Stimulated activated naive CD4-positive, alpha-beta T cell (primary cell): ENCODE results near the gene STPG4.
"Not testable (repeated sequence)": the region's sequence is repeated elsewhere in the genome, so short reads cannot be mapped to it uniquely, and the experiment has no call there.

Experiments used
- DNase-seq, 6 experiments: peaks; one replicate each; lab custom pipeline; 2025; lab: John Stamatoyannopoulos, UW

The STPG4 gene

DNA sequence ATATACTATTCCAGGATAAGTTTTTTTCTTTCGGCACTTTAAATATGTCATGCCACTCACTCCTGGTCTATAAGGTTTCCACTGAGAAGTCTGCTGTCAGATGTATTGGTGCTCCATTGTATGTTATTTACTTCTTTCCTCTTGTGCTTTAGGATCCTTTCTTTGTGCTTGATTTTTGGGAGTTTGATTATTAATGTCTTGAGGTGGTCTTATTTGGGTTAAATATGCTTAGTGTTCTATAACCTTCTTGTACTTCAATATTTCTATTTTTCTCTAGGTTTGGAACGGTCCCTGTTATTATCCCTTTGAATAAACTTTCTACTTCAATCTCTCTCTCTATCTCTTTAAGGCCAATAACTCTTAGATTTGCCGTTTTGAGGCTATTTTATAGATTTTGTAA lies 28.3 kb downstream of the STPG4 start:
- no peak for DNase-seq

- not testable (repeated sequence) for DNase-seq
These were observed 30.4 kb downstream of the STPG4 start for GRCh38 chr2:47124740-47125139.

- not testable (repeated sequence) for DNase-seq
These were observed 34.7 kb downstream of the STPG4 start for GRCh38 chr2:47120424-47120823.

DNA sequence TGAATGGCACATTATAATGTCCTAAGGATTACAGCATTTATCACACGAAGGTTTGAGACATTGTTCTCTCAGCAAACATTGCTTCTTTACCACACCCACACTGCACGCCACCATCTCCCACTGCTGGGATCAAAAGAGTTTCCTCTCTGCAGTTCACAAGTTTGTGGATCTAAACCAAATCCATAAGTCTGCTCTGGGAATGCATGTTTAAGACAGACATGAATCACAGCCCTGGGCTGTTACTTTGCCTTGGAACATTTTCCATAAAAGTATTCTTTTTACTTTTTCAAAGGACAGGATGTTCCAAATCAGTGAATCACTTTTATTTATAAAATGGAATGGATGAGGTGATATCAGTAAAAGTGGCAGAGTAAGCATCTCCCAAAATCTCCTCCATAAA lies 36.1 kb downstream of the STPG4 start:
- no peak for DNase-seq

- no peak for DNase-seq
These were observed 36.5 kb downstream of the STPG4 start for GRCh38 chr2:47118581-47118980.

DNA sequence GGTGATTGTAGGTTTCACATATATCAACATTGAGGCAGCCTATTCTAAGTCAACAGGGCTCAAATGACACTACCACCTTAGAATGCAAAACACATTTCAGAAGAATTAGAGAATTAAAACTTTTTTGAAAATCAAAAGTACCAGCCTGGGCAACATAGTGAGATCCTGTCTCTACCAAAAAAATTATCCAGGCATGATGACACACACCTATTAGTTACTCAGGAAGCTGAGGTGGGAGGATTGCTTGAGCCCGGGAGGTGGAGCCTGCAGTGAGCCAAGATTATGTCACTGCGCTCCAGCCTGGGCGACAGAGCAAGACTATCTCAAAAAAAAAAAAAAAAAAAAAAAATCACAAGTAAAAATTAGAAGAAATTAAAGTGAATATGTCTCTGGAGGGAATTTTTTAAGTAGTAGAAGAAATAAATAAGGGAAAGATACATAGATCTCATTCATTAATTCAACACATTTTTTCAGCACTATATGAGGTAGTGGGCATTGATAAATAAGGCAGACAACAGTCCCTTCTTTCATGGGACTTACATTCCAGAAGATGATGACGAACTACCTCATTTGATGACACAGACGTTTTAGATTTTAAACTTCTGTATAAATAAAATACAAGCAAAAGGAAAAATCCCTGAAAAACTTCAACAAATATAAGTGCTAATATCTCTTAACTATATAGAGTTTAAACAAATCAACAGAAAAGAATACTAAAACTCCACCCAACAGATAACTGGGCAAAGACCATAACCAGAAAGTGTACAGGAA lies 42.3 kb downstream of the STPG4 start:
- no peak for DNase-seq

- DNase-seq: no peak
These were observed 45.4 kb downstream of the STPG4 start for GRCh38 chr2:47109680-47110079.

- DNase-seq: no peak
These were observed 46.1 kb downstream of the STPG4 start for GRCh38 chr2:47109007-47109375.

GRCh38 chr2:47108267-47109006 lies 46.7 kb downstream of the STPG4 start:
- not testable (repeated sequence) for DNase-seq

GRCh38 chr2:47107201-47107600 lies 47.9 kb downstream of the STPG4 start:
- not testable (repeated sequence) for DNase-seq

DNA sequence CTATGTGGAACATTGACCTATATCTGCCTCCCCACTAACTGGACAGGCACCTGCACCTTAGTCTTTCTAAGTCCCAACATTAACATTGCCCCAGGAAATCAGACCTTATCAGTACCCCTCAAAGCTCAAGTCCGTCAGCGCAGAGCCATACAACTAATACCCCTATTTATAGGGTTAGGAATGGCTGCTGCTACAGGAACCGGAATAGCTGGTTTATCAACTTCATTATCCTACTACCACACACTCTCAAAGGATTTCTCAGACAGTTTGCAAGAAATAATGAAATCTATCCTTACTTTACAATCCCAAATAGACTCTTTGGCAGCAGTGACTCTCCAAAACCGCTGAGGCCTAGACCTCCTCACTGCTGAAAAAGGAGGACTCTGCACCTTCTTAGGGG lies 48.9 kb downstream of the STPG4 start:
- not testable (repeated sequence) for DNase-seq

DNA sequence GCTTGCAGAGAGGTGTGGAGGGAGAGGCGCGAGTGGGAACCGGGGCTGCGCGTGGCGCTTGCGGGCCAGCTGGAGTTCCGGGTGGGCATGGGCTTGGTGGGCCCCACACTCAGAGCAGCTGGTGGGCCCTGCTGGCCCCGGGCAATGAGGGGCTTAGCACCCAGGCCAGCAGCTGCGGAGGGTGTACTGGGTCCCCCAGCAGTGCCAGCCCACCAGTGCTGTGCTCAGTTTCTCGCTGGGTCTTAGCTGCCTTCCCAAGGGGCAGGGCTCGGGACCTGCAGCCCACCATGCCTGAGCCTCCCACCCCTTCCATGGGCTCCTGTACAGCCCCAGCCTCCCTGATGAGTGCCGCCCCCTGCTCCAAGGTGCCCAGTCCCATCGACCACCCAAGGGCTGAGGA lies 55.4 kb downstream of the STPG4 start:
- DNase-seq: not testable (repeated sequence)

DNA sequence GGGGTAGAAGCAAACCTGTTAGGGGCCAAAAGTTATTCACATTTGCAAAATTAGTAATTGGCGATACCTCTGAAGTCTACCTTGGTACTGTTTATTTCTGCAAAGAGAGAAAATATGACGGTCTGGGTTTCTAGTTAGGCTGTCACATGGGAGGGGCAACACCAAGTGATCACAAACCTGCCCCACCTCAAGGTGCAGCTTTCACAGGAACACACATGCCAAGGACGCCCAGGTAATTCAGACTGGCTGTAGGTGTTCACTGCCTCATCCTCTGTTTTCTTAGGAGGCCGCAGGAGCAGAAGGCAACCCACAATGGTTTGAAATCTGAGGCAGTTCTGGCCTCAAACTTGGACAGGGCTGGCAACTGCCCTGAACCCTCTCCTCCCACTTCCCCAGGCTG lies 56.2 kb downstream of the STPG4 start:
- DNase-seq: no peak

GRCh38 chr2:47097563-47097962 lies 57.5 kb downstream of the STPG4 start:
- DNase-seq: no peak

- DNase-seq: no peak
These were observed 58.7 kb downstream of the STPG4 start for GRCh38 chr2:47096451-47096850.

DNA sequence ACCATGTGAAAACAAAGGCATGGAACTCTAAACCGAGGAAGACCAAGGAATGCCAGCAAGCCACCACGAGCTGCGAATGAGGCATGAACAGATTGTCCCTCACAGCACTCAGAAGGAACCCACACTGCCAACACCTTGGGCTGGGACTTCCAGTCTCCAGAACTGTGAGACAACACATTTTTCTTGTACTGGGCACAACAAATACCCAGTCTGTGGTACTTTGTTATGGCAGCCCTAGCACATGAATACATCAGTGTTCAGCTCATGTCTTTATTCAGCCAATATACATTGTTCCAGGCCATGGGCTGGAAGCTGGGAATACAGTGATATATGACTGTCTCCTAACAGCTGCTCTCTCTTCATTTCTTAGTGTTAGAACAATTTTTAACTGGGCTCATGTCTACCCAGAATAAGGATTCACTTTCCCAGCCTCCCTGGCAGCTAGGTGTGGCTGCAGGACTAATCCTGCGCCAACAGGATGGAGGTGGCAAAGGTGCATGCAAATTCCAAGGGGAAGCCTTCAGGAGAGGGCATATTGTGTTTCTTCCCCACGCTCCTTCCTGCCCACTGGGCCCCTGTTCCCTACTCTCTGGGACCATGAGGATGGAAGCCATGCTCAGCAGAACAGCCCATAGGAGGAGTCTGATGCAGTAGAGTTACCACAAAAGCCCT lies 59.6 kb downstream of the STPG4 start:
- no peak for DNase-seq

- DNase-seq: no peak
These were observed 60.5 kb downstream of the STPG4 start for GRCh38 chr2:47094511-47095142.

DNA sequence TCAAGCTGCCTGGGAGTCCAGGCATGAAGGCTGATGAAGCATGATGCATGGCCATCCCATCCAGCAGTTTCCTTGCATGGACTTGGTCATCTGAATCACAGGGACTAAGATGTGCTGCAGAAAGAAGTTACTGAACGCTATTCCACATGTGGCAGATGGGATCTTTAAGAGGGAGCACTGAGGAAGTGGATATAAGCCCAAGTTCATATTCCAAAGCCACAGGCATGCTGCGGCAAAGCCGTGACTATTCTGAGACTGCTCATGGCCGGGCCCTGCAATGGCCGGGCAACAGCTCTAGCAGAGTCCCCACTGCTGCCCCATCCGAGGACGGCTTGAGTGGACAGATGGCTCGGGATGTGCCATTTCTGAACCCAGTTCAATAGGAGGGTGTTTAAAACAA lies 61.5 kb downstream of the STPG4 start:
- no peak for DNase-seq

- no peak for DNase-seq
These were observed 62.6 kb downstream of the STPG4 start for GRCh38 chr2:47092465-47092864.

DNA sequence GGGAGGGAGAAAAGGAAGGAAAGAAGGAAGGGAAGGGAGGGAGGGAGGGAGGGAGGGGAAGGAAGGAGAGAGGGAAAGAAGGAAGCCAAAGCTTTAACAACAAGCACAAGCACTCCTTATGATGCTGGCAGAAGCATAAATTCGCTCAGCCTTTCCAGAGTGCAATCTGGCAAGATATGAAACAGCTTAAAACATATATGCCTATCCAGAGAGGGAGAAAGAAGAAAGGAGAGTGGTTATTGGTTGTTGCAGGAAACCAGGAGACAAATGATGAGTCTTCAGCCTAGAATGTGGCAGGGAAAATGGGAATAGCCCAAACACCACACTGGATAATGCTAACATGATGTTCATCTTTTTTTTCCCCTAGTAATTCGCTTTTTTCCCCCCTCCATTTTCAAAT lies 64.0 kb downstream of the STPG4 start:
- no peak for DNase-seq

GRCh38 chr2:47089083-47089464 lies 66.0 kb downstream of the STPG4 start:
- DNase-seq: no peak

DNA sequence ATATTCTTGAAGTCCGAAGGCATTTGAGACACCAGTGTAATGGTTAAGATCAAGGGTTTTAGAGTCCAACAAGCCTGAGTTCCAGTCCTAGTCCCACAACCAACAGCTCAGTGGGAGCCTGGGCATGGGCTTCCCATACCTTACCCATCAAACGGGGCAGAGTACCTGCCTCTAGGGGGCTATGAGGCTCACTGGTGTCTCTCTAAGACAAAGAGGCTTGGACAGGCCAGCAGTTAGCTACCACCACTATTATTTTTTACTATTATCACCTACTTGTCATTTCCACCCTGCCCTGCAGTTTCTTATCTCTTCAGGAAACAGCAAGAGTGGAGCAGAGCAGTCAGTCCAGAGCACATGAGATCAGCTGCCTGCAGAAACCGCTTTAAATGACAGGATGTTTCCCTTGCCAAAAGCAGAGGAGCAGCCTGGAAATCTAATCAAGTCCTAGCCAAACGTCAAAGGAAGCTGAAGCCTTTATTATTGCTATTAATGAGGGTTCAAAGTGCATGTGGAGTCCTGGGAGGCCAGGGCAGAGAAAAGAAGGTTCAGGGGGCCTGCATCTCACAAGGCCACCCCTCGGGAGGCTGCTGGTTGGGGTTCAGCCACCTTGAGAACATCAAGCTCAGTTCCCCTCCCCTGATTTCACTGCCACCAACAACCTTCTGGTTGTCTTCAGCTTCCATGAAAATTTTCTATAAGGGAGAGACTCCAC lies 66.6 kb downstream of the STPG4 start:
- DNase-seq: no peak
